Vagina (tissue), 2 donors: ENCODE results near the gene FKBP11. TPM values are rescaled to one million over a fixed set of nuclear protein-coding genes. Genes with fewer than 3 reads are reported as not detected.

Experiments used
- DNase-seq, 2 donors: peaks; one replicate each; pipeline ENCODE4 v3.0.0-alpha.2; 2017; ENCODE audit errors: extremely low spot score in 2 of 2
- H3K27ac ChIP-seq: fragments of 200-600 bp; sonication (generic); one replicate; pipeline ENCODE4 v1.5.1; 2019
- H3K27me3 ChIP-seq: fragments of 200-600 bp; sonication (generic); one replicate; pipeline ENCODE4 v1.5.1; 2019
- H3K36me3 ChIP-seq, 2 donors: fragments of 200-600 bp; sonication (generic); one replicate each; pipeline ENCODE4 v1.5.1; 2017 to 2019
- H3K4me1 ChIP-seq: fragments of 200-600 bp; sonication (generic); one replicate; pipeline ENCODE4 v1.5.1; 2019
- H3K4me3 ChIP-seq, 2 donors: fragments of 200-600 bp; sonication (generic); 1 replicate in 1 of 2; 2 replicates in 1 of 2; pipeline ENCODE4 v1.5.1; 2016 to 2019
- H3K9me3 ChIP-seq: fragments of 200-600 bp; sonication (generic); one replicate; pipeline ENCODE4 v1.5.1; 2019
- POLR2A ChIP-seq, 2 donors: fragments of 450-650 bp; IDR thresholded peaks; one replicate each; pipeline ENCODE4 v1.6.1; 2017; ENCODE audit warnings: antibody characterized with exemption in 2 of 2, mild to moderate bottlenecking in 2 of 2, moderate library complexity in 2 of 2
- POLR2AphosphoS5 ChIP-seq, 2 donors: sonication (generic); formaldehyde crosslinking; IDR thresholded peaks; one replicate each; pipeline ENCODE4 v1.9.0; 2017; ENCODE audit warnings: antibody characterized with exemption in 2 of 2, mild to moderate bottlenecking in 2 of 2, low read depth in 1 of 2; ENCODE audit not compliant: insufficient read depth in 1 of 2
- intact Hi-C: fragments of 100-400 bp; cut with DNase I; formaldehyde crosslinking; loops from one replicate; pipeline ENCODE4 v1.15.1; 2023
- total RNA-seq: library from RNA; depleted of rRNA; stranded (reverse); fragments of >200 nt; gene quantifications from one replicate; pipeline ENCODE4 v1.2.3, GENCODE V29; 2016
- TF ChIP-seq, protein P1 (sequence below), 3 experiments: fragments of 450-650 bp in 2 of 3; fragments of 200-600 bp in 1 of 3; sonication (generic) in 1 of 3; IDR thresholded peaks; one replicate each; pipeline ENCODE4 v1.5.1; 2017 to 2019; ENCODE audit warnings: antibody characterized with exemption in 3 of 3, mild to moderate bottlenecking in 2 of 3, moderate library complexity in 2 of 3

Gene FKBP11
- total RNA-seq, 1 donor from 2014 or later, result 16.9 TPM

DNA sequence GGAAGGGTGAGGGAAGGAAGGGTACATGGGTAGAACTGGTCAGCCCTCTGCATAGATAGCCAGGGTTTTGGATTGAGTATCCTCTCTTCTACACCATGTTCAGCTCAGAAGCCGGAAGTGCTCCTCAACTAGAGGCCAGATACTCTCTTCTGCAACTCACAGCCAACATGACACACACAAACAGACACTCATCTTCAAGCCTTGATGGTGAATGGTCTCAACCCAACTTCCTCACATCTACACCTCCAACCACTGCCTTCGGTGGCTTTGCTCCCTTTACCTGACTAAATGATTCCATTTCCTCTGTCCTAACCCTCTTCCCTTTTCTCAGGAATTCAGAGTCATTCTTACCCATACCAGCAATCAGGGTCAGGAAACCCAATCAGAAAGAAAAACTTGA is 7.6 kb upstream of the FKBP11 start:
- Histone ChIP-seq H3K27ac (no peak overlapping the region), H3K36me3 (peaks cover 0 to 18% of the 10 kb centered on the region in 2 donors)

GRCh38 chr12:48930475-48930874 is 5.2 kb upstream of the FKBP11 start:
- H3K4me1 ChIP-seq, result peaks cover 5% of the 10 kb centered on the region

More for the DNA sequence above, 7.6 kb upstream of the FKBP11 start:
- Histone ChIP-seq H3K9me3 (no peaks in the 10 kb centered on the region), H3K4me1 (no peaks in the 10 kb centered on the region), H3K4me3 (no peak overlapping the region), H3K27me3 (no peaks in the 10 kb centered on the region)
- no peak for DNase-seq
- no peak for TF ChIP-seq POLR2AphosphoS5 (IDR thresholded peaks at IDR 0.05; ENCODE audit: insufficient read depth in 1 of 2, low read depth in 1 of 2)
- TF ChIP-seq, protein P1, sequence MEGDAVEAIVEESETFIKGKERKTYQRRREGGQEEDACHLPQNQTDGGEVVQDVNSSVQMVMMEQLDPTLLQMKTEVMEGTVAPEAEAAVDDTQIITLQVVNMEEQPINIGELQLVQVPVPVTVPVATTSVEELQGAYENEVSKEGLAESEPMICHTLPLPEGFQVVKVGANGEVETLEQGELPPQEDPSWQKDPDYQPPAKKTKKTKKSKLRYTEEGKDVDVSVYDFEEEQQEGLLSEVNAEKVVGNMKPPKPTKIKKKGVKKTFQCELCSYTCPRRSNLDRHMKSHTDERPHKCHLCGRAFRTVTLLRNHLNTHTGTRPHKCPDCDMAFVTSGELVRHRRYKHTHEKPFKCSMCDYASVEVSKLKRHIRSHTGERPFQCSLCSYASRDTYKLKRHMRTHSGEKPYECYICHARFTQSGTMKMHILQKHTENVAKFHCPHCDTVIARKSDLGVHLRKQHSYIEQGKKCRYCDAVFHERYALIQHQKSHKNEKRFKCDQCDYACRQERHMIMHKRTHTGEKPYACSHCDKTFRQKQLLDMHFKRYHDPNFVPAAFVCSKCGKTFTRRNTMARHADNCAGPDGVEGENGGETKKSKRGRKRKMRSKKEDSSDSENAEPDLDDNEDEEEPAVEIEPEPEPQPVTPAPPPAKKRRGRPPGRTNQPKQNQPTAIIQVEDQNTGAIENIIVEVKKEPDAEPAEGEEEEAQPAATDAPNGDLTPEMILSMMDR (IDR thresholded peaks at IDR 0.05), result no peak
- TF ChIP-seq POLR2A (IDR thresholded peaks at IDR 0.05), result no peak
- intact Hi-C loops, result no loop called here

DNA sequence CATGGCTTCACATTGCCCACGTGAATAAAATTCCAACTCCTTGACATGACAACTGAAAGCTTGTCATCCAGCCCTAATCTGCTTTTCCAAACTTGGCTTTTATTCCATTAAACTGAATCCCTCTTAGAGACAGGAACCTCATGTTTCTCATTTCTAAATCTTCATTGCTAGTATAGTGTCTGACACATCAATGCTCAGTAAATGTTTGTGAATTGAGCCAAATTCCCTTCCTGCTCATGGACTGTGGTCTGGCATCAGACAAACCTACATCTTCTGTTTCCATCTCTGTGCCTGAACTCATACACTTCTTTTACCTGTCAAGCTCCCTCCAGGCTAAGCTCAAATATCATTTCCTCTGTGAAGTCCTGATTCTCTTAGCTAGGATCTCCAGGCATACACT is 4.3 kb upstream of the FKBP11 start:
- Histone ChIP-seq H3K4me3 (no peak overlapping the region), H3K27ac (no peak overlapping the region), H3K4me1 (peaks cover 10% of the 10 kb centered on the region), H3K27me3 (no peaks in the 10 kb centered on the region), H3K9me3 (no peaks in the 10 kb centered on the region), H3K36me3 (peaks cover 0 to 18% of the 10 kb centered on the region in 2 donors)
- intact Hi-C loops, result no loop called here
- TF ChIP-seq, protein P1 (IDR thresholded peaks at IDR 0.05), result no peak
- no peak for TF ChIP-seq POLR2A (IDR thresholded peaks at IDR 0.05)
- TF ChIP-seq POLR2AphosphoS5 (IDR thresholded peaks at IDR 0.05; ENCODE audit: insufficient read depth in 1 of 2, low read depth in 1 of 2), result no peak
- DNase-seq, result no peak

More at GRCh38 chr12:48930475-48930874, 5.2 kb upstream of the FKBP11 start:
- H3K36me3 ChIP-seq, result peaks cover 0 to 18% of the 10 kb centered on the region in 2 donors
- H3K4me3 ChIP-seq, result no peak overlapping the region
- TF ChIP-seq POLR2AphosphoS5 (IDR thresholded peaks at IDR 0.05; ENCODE audit: insufficient read depth in 1 of 2, low read depth in 1 of 2) (no peak), POLR2A (IDR thresholded peaks at IDR 0.05) (no peak)
- TF ChIP-seq, protein P1 (IDR thresholded peaks at IDR 0.05), result no peak
- intact Hi-C loops, result no loop called here
- H3K27ac ChIP-seq, result no peak overlapping the region
- no peaks in the 10 kb centered on the region for H3K9me3 ChIP-seq
- H3K27me3 ChIP-seq, result no peaks in the 10 kb centered on the region
- no peak for DNase-seq

- no peak for DNase-seq
- no peaks in the 10 kb centered on the region for H3K9me3 ChIP-seq
- peaks cover 20% of the 10 kb centered on the region for H3K4me1 ChIP-seq
- intact Hi-C loops, result no loop called here
- H3K4me3 ChIP-seq, result no peak overlapping the region
- no peaks in the 10 kb centered on the region for H3K27me3 ChIP-seq
- H3K27ac ChIP-seq, result no peak overlapping the region
- H3K36me3 ChIP-seq, result peaks cover 0 to 18% of the 10 kb centered on the region in 2 donors
- TF ChIP-seq POLR2A (IDR thresholded peaks at IDR 0.05) (no peak), POLR2AphosphoS5 (IDR thresholded peaks at IDR 0.05; ENCODE audit: insufficient read depth in 1 of 2, low read depth in 1 of 2) (no peak)
- TF ChIP-seq, protein P1 (IDR thresholded peaks at IDR 0.05), result no peak
These were observed 2.0 kb upstream of the FKBP11 start for GRCh38 chr12:48927261-48927660.

DNA sequence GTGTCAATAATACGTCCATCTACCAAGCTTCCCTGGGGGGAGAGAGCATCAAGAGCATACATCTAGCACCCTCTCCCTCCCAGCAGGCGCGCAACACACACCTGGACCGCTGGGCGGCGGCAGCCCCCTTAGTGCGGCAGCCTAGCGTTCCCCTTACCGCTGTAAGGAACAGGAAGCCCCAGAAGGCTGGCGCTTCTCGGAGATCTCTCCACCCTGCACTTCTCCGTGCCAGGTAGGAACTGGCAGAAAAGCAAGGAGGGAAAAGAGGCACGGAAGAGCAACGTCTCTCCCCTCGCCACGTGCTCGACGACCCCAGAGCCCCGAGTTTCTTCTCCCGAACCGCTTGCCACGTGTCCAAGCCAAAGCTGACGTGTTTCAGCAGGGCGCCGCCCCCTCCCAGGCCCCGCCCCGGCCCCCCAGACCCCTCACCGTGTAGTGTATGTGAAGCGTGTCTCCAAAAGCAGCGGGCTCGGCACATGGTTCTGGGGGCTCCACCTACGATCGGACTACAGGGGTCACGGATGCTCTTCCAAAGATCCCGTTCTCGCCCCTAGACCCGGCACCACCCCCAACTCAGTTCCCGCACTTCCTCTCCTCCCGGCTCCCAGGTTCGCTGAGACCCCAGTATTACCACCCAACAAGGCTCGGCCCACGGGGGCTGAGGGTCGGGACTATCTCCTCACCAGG is 532 bp downstream of the FKBP11 start:
- DNase-seq, result no peak
- intact Hi-C loops, result no loop called here
- Histone ChIP-seq H3K27ac (peak overlapping the region; percentile 88), H3K4me3 (peak overlapping the region; percentile 69 to 99), H3K36me3 (peaks cover 0 to 4% of the 10 kb centered on the region in 2 donors), H3K4me1 (peaks cover 20% of the 10 kb centered on the region), H3K27me3 (no peaks in the 10 kb centered on the region), H3K9me3 (no peaks in the 10 kb centered on the region)
- TF ChIP-seq, protein P1 (IDR thresholded peaks at IDR 0.05), result peak in 1 of 3 experiments; percentile 46
- no peak for TF ChIP-seq POLR2AphosphoS5 (IDR thresholded peaks at IDR 0.05; ENCODE audit: insufficient read depth in 1 of 2, low read depth in 1 of 2)
